KMS-11 (cell line): ENCODE data around the gene DENND4A.
"Not testable (repeated sequence)": the region's sequence is repeated elsewhere in the genome, so short reads cannot be mapped to it uniquely, and the experiment has no call there.

Source experiments
- H2AFZ ChIP-seq: fragments of 200-600 bp; sonication (generic); 2 replicates; pipeline ENCODE4 v1.6.1; 2016; ENCODE audit warnings: antibody characterized with exemption, mixed run types, low read depth
- H3K27ac ChIP-seq: fragments of 200-600 bp; sonication (generic); 2 replicates; pipeline ENCODE4 v1.6.1; 2016; ENCODE audit warnings: mild to moderate bottlenecking, mixed run types
- H3K27me3 ChIP-seq: fragments of 200-600 bp; sonication (generic); 2 replicates; pipeline ENCODE4 v1.6.1; 2017; ENCODE audit warnings: mild to moderate bottlenecking, low read depth, mixed run types, moderate library complexity; ENCODE audit not compliant: insufficient read depth
- H3K36me3 ChIP-seq: fragments of 200-600 bp; sonication (generic); 2 replicates; pipeline ENCODE4 v1.6.1; 2017; ENCODE audit warnings: mild to moderate bottlenecking, mixed run types; ENCODE audit not compliant: insufficient read depth
- H3K4me1 ChIP-seq: fragments of 200-600 bp; sonication (generic); 2 replicates; pipeline ENCODE4 v1.6.1; 2016; ENCODE audit warnings: mild to moderate bottlenecking, low read depth, mixed run types; ENCODE audit not compliant: poor library complexity, severe bottlenecking
- H3K4me2 ChIP-seq: fragments of 200-600 bp; sonication (generic); 2 replicates; pipeline ENCODE4 v1.7.0; 2016; ENCODE audit warnings: mild to moderate bottlenecking, mixed run types
- H3K4me3 ChIP-seq: fragments of 200-600 bp; sonication (generic); IDR thresholded peaks from 2 replicates; pipeline ENCODE4 v1.6.1; 2017; ENCODE audit warnings: low read depth, low read length, mixed read lengths; ENCODE audit not compliant: insufficient read depth
- H3K79me2 ChIP-seq: fragments of 200-600 bp; sonication (generic); 2 replicates; pipeline ENCODE4 v1.6.1; 2016; ENCODE audit warnings: low read depth, mixed run types; ENCODE audit not compliant: insufficient read depth
- H3K9ac ChIP-seq: fragments of 200-600 bp; sonication (generic); 2 replicates; pipeline ENCODE4 v1.6.1; 2016; ENCODE audit warnings: mild to moderate bottlenecking, mixed run types
- H4K20me1 ChIP-seq: fragments of 200-600 bp; sonication (generic); 2 replicates; pipeline ENCODE4 v1.6.1; 2016; ENCODE audit warnings: mild to moderate bottlenecking, mixed run types; ENCODE audit not compliant: insufficient read depth
- CTCF ChIP-seq: fragments of 200-600 bp; sonication (generic); conservative IDR thresholded peaks from 2 replicates; pipeline ENCODE4 v1.6.1; 2017; ENCODE audit warnings: low read depth, mild to moderate bottlenecking, antibody characterized with exemption, low read length, moderate library complexity, mixed read lengths

DENND4A gene

GRCh38 chr15:65620833-65621232 is 171.3 kb downstream of the DENND4A start:
- H3K36me3 ChIP-seq: no peaks in the 10 kb centered on the region
- no peak overlapping the region for H3K4me3 ChIP-seq
- no peak overlapping the region for H2AFZ ChIP-seq
- no peak overlapping the region for H3K27ac ChIP-seq
- H4K20me1 ChIP-seq: no peaks in the 10 kb centered on the region
- no peak overlapping the region for H3K9ac ChIP-seq
- H3K79me2 ChIP-seq: no peaks in the 10 kb centered on the region
- no peak for TF ChIP-seq CTCF
- H3K4me2 ChIP-seq: no peak overlapping the region
- no peaks in the 10 kb centered on the region for H3K4me1 ChIP-seq
- no peaks in the 10 kb centered on the region for H3K27me3 ChIP-seq

- no peak for TF ChIP-seq CTCF
- Histone ChIP-seq H3K27me3 (no peaks in the 10 kb centered on the region), H3K4me2 (no peak overlapping the region), H3K79me2 (no peaks in the 10 kb centered on the region), H2AFZ (no peak overlapping the region), H3K4me1 (no peaks in the 10 kb centered on the region), H4K20me1 (no peaks in the 10 kb centered on the region), H3K27ac (no peak overlapping the region), H3K4me3 (no peak overlapping the region), H3K9ac (no peak overlapping the region), H3K36me3 (no peaks in the 10 kb centered on the region)
These were observed 172.3 kb downstream of the DENND4A start for GRCh38 chr15:65619626-65620290.

- no peak overlapping the region for H3K4me2 ChIP-seq
- no peaks in the 10 kb centered on the region for H3K4me1 ChIP-seq
- no peaks in the 10 kb centered on the region for H3K36me3 ChIP-seq
- no peaks in the 10 kb centered on the region for H4K20me1 ChIP-seq
- no peaks in the 10 kb centered on the region for H3K79me2 ChIP-seq
- no peak overlapping the region for H3K27ac ChIP-seq
- no peak overlapping the region for H2AFZ ChIP-seq
- H3K27me3 ChIP-seq: no peaks in the 10 kb centered on the region
- no peak overlapping the region for H3K4me3 ChIP-seq
- no peak for TF ChIP-seq CTCF
- H3K9ac ChIP-seq: no peak overlapping the region
These were observed 173.5 kb downstream of the DENND4A start for GRCh38 chr15:65618560-65619109.

- not testable (repeated sequence) for H4K20me1 ChIP-seq, H3K9ac ChIP-seq, H3K4me1 ChIP-seq, H3K4me2 ChIP-seq, H3K27me3 ChIP-seq, H3K4me3 ChIP-seq, H2AFZ ChIP-seq, H3K36me3 ChIP-seq, H3K27ac ChIP-seq, H3K79me2 ChIP-seq
These were observed 176.2 kb downstream of the DENND4A start for GRCh38 chr15:65615887-65616286.
